Lower lobe of right lung (tissue), 2 donors: ENCODE measurements around the gene CTAGE6. TPM values are rescaled to one million over a fixed set of nuclear protein-coding genes. Genes with fewer than 3 reads are reported as not detected.
"Not testable (repeated sequence)": the region's sequence is repeated elsewhere in the genome, so short reads cannot be mapped to it uniquely, and the experiment has no call there.

Source experiments
- ATAC-seq, 2 donors: fragments of 200-7000 bp; cut with Tn5 transposase; one replicate each; pipeline ENCODE4 v1.9.1; 2020 to 2022; ENCODE audit warnings: mild to moderate bottlenecking in 2 of 2, moderate library complexity in 2 of 2
- DNase-seq: peaks from one replicate; pipeline ENCODE4 v3.0.0-alpha.2; 2020
- H3K27ac ChIP-seq: fragments of 200-600 bp; one replicate; pipeline ENCODE4 v1.8.0; 2022
- H3K27me3 ChIP-seq: fragments of 200-600 bp; one replicate; pipeline ENCODE4 v1.8.0; 2022; ENCODE audit warnings: low read depth
- H3K36me3 ChIP-seq: fragments of 200-600 bp; one replicate; pipeline ENCODE4 v1.8.0; 2022; ENCODE audit warnings: mild to moderate bottlenecking
- H3K4me1 ChIP-seq: fragments of 200-600 bp; one replicate; pipeline ENCODE4 v1.8.0; 2022
- H3K4me3 ChIP-seq: fragments of 200-600 bp; one replicate; pipeline ENCODE4 v1.8.0; 2022; ENCODE audit warnings: mild to moderate bottlenecking
- H3K9me3 ChIP-seq: fragments of 200-600 bp; one replicate; pipeline ENCODE4 v1.8.0; 2022
- CTCF ChIP-seq: fragments of 200-600 bp; IDR thresholded peaks from one replicate; pipeline ENCODE4 v1.8.0; 2022; ENCODE audit warnings: antibody characterized with exemption, mild to moderate bottlenecking
- intact Hi-C: fragments of 100-400 bp; cut with DNase I; formaldehyde crosslinking; loops from one replicate; pipeline ENCODE4 v1.11.0; 2022
- total RNA-seq: library from RNA; stranded (reverse); fragmentation: NEBNext Ultra II Directional; extraction: Animal tissue kit (Norgen Biotek cat#: 25700); gene quantifications from one replicate; pipeline ENCODE4 v1.2.1, GENCODE V29; 2021
- donor health status: DM: no; HTN: yes; CAD: no; lungs with severe emphysema.

CTAGE6 gene
- total RNA-seq, 1 donor from 2014 or later, result 0.44 TPM

GRCh38 chr7:143737037-143737819 is 20.3 kb downstream of the CTAGE6 start:
- ATAC-seq, result peak; percentile 51 to 77
- H3K36me3 ChIP-seq, H3K4me3 ChIP-seq, DNase-seq, H3K9me3 ChIP-seq, H3K27ac ChIP-seq, H3K27me3 ChIP-seq, H3K4me1 ChIP-seq, intact Hi-C loops: not testable (repeated sequence)
- peak; percentile 63 for TF ChIP-seq CTCF

GRCh38 chr7:143735962-143736361 is 21.5 kb downstream of the CTAGE6 start:
- intact Hi-C loops, result no loop called here
- H3K27me3 ChIP-seq, result no peaks in the 10 kb centered on the region
- no peaks in the 10 kb centered on the region for H3K36me3 ChIP-seq
- no peak overlapping the region for H3K27ac ChIP-seq
- TF ChIP-seq CTCF, result no peak
- no peak for DNase-seq
- ATAC-seq, result no peak
- H3K4me3 ChIP-seq, result no peak overlapping the region
- no peaks in the 10 kb centered on the region for H3K4me1 ChIP-seq
- H3K9me3 ChIP-seq, result no peaks in the 10 kb centered on the region

GRCh38 chr7:143733876-143734275 is 23.6 kb downstream of the CTAGE6 start:
- no peaks in the 10 kb centered on the region for H3K4me1 ChIP-seq
- no peaks in the 10 kb centered on the region for H3K27me3 ChIP-seq
- DNase-seq (no peak), ATAC-seq (no peak)
- H3K4me3 ChIP-seq, result no peak overlapping the region
- intact Hi-C loops, result no loop called here
- TF ChIP-seq CTCF, result no peak
- no peak overlapping the region for H3K27ac ChIP-seq
- H3K36me3 ChIP-seq, result no peaks in the 10 kb centered on the region
- H3K9me3 ChIP-seq, result no peaks in the 10 kb centered on the region

- Histone ChIP-seq H3K27me3 (no peaks in the 10 kb centered on the region), H3K4me1 (no peaks in the 10 kb centered on the region), H3K36me3 (peaks cover 4% of the 10 kb centered on the region), H3K9me3 (no peaks in the 10 kb centered on the region), H3K27ac (no peak overlapping the region), H3K4me3 (no peak overlapping the region)
- no peak for DNase-seq
- TF ChIP-seq CTCF, result no peak
- no peak for ATAC-seq
- intact Hi-C loops, result no loop called here
These were observed 29.1 kb downstream of the CTAGE6 start for GRCh38 chr7:143728333-143728862.

GRCh38 chr7:143727561-143727960 is 29.9 kb downstream of the CTAGE6 start:
- DNase-seq, H3K36me3 ChIP-seq, H3K9me3 ChIP-seq, H3K4me1 ChIP-seq, H3K27me3 ChIP-seq, H3K27ac ChIP-seq, H3K4me3 ChIP-seq, intact Hi-C loops: not testable (repeated sequence)
- peak in 1 of 2 donors; percentile 40 for ATAC-seq

- H3K9me3 ChIP-seq, H3K27me3 ChIP-seq, H3K4me3 ChIP-seq, H3K4me1 ChIP-seq, H3K27ac ChIP-seq, intact Hi-C loops, H3K36me3 ChIP-seq, DNase-seq: not testable (repeated sequence)
- ATAC-seq, result peak in 1 of 2 donors; percentile 57
These were observed 31.4 kb downstream of the CTAGE6 start for GRCh38 chr7:143726143-143726542.

GRCh38 chr7:143720335-143720734 is 37.2 kb downstream of the CTAGE6 start:
- H3K4me1 ChIP-seq, H3K9me3 ChIP-seq, H3K27ac ChIP-seq, H3K27me3 ChIP-seq, H3K4me3 ChIP-seq, intact Hi-C loops, H3K36me3 ChIP-seq, ATAC-seq, DNase-seq: not testable (repeated sequence)

- DNase-seq, H3K4me1 ChIP-seq, H3K36me3 ChIP-seq, H3K27me3 ChIP-seq, intact Hi-C loops, H3K4me3 ChIP-seq, H3K27ac ChIP-seq, ATAC-seq, H3K9me3 ChIP-seq: not testable (repeated sequence)
These were observed 41.8 kb downstream of the CTAGE6 start for GRCh38 chr7:143715543-143716193.

GRCh38 chr7:143714581-143715454 is 42.7 kb downstream of the CTAGE6 start:
- H3K36me3 ChIP-seq, H3K27me3 ChIP-seq, H3K9me3 ChIP-seq, H3K4me1 ChIP-seq, DNase-seq, H3K4me3 ChIP-seq, ATAC-seq, H3K27ac ChIP-seq, intact Hi-C loops: not testable (repeated sequence)
